Measurements from ENCODE around the gene KCNQ4. TPM values are rescaled to one million over a fixed set of nuclear protein-coding genes. Genes with fewer than 3 reads are reported as not detected.
A peak's percentile ranks its signal among the peaks of the same experiment; 100 is the strongest.

Gene KCNQ4
- total RNA-seq, 1 donor from 2014 or later, result 2.2 TPM

- no peak overlapping the region for H3K4me3 ChIP-seq (ENCODE audit: low read depth, low read length)
- TF ChIP-seq CTCF (conservative IDR thresholded peaks at IDR 0.05; ENCODE audit: low read depth, low read length), result no peak
- no peak for DNase-seq (ENCODE audit: low read depth)
Observed at GRCh38 chr1:40808909-40809308, 25.3 kb downstream of the KCNQ4 start.

- H3K4me3 ChIP-seq (ENCODE audit: low read depth, low read length), result no peak overlapping the region
- TF ChIP-seq CTCF (conservative IDR thresholded peaks at IDR 0.05; ENCODE audit: low read depth, low read length), result no peak
- DNase-seq (ENCODE audit: low read depth), result no peak
Observed at GRCh38 chr1:40810927-40811326, 27.3 kb downstream of the KCNQ4 start.

GRCh38 chr1:40815420-40815819 lies 31.8 kb downstream of the KCNQ4 start:
- DNase-seq (ENCODE audit: low read depth), result no peak
- TF ChIP-seq CTCF (conservative IDR thresholded peaks at IDR 0.05; ENCODE audit: low read depth, low read length), result no peak
- no peak overlapping the region for H3K4me3 ChIP-seq (ENCODE audit: low read depth, low read length)

- TF ChIP-seq CTCF (conservative IDR thresholded peaks at IDR 0.05; ENCODE audit: low read depth, low read length), result no peak
- no peak overlapping the region for H3K4me3 ChIP-seq (ENCODE audit: low read depth, low read length)
- DNase-seq (ENCODE audit: low read depth), result no peak
Observed at GRCh38 chr1:40817791-40818263, 34.2 kb downstream of the KCNQ4 start.

GRCh38 chr1:40818264-40818961 lies 34.8 kb downstream of the KCNQ4 start:
- peak overlapping the region; percentile 40 for H3K4me3 ChIP-seq (ENCODE audit: low read depth, low read length)
- no peak for TF ChIP-seq CTCF (conservative IDR thresholded peaks at IDR 0.05; ENCODE audit: low read depth, low read length)
- DNase-seq (ENCODE audit: low read depth), result no peak

- no peak for TF ChIP-seq CTCF (conservative IDR thresholded peaks at IDR 0.05; ENCODE audit: low read depth, low read length)
- H3K4me3 ChIP-seq (ENCODE audit: low read depth, low read length), result no peak overlapping the region
Observed at GRCh38 chr1:40819101-40819500, 35.5 kb downstream of the KCNQ4 start.

GRCh38 chr1:40820251-40820797 lies 36.7 kb downstream of the KCNQ4 start:
- DNase-seq (ENCODE audit: low read depth), result no peak

More at GRCh38 chr1:40819101-40819500, 35.5 kb downstream of the KCNQ4 start:
- DNase-seq (ENCODE audit: low read depth), result no peak

More at GRCh38 chr1:40820251-40820797, 36.7 kb downstream of the KCNQ4 start:
- no peak overlapping the region for H3K4me3 ChIP-seq (ENCODE audit: low read depth, low read length)
- no peak for TF ChIP-seq CTCF (conservative IDR thresholded peaks at IDR 0.05; ENCODE audit: low read depth, low read length)
